IPS-18a (cell line): ENCODE measurements around the gene USP40.

Experiments used
- H3K27ac ChIP-seq: one replicate; pipeline ENCODE4 v1.5.1; 2013; ENCODE audit warnings: low read length
- H3K27me3 ChIP-seq: one replicate; pipeline ENCODE4 v1.6.1; 2013; ENCODE audit warnings: mild to moderate bottlenecking, low read length; ENCODE audit not compliant: control insufficient read depth, insufficient read depth
- H3K36me3 ChIP-seq: one replicate; pipeline ENCODE4 v1.6.1; 2013; ENCODE audit warnings: low read depth, low read length; ENCODE audit not compliant: control insufficient read depth
- H3K4me1 ChIP-seq: one replicate; pipeline ENCODE4 v1.6.1; 2013; ENCODE audit warnings: low read depth, low read length; ENCODE audit not compliant: control insufficient read depth
- H3K4me3 ChIP-seq: one replicate; pipeline ENCODE4 v1.5.1; 2013; ENCODE audit warnings: low read length
- H3K9ac ChIP-seq: one replicate; pipeline ENCODE4 v1.6.1; 2013; ENCODE audit warnings: mild to moderate bottlenecking, low read length, moderate library complexity
- H3K9me3 ChIP-seq: one replicate; pipeline ENCODE4 v1.6.1; 2013; ENCODE audit warnings: low read depth, low read length; ENCODE audit not compliant: control insufficient read depth

The USP40 gene

GRCh38 chr2:233435436-233436190 is 131.0 kb downstream of the USP40 start:
- Histone ChIP-seq H3K9ac (no peak overlapping the region), H3K4me1 (no peaks in the 10 kb centered on the region), H3K27ac (no peak overlapping the region), H3K27me3 (no peaks in the 10 kb centered on the region), H3K4me3 (no peak overlapping the region), H3K36me3 (peaks cover 6% of the 10 kb centered on the region), H3K9me3 (no peaks in the 10 kb centered on the region)

GRCh38 chr2:233434666-233435330 is 131.8 kb downstream of the USP40 start:
- Histone ChIP-seq H3K9me3 (no peaks in the 10 kb centered on the region), H3K27ac (no peak overlapping the region), H3K27me3 (no peaks in the 10 kb centered on the region), H3K4me3 (no peak overlapping the region), H3K9ac (no peak overlapping the region), H3K36me3 (peaks cover 6% of the 10 kb centered on the region), H3K4me1 (no peaks in the 10 kb centered on the region)

GRCh38 chr2:233433794-233434193 is 132.8 kb downstream of the USP40 start:
- Histone ChIP-seq H3K9me3 (no peaks in the 10 kb centered on the region), H3K4me1 (no peaks in the 10 kb centered on the region), H3K27ac (no peak overlapping the region), H3K36me3 (peaks cover 6% of the 10 kb centered on the region), H3K4me3 (no peak overlapping the region), H3K27me3 (no peaks in the 10 kb centered on the region), H3K9ac (no peak overlapping the region)

- peaks cover 6% of the 10 kb centered on the region for H3K36me3 ChIP-seq
These were observed 133.6 kb downstream of the USP40 start for GRCh38 chr2:233433029-233433428.

GRCh38 chr2:233430651-233431050 is 135.9 kb downstream of the USP40 start:
- H3K36me3 ChIP-seq, result no peaks in the 10 kb centered on the region
- H3K4me3 ChIP-seq, result no peak overlapping the region
- H3K27ac ChIP-seq, result no peak overlapping the region
- H3K9ac ChIP-seq, result no peak overlapping the region
- no peaks in the 10 kb centered on the region for H3K27me3 ChIP-seq
- no peaks in the 10 kb centered on the region for H3K9me3 ChIP-seq
- no peaks in the 10 kb centered on the region for H3K4me1 ChIP-seq

More at GRCh38 chr2:233433029-233433428, 133.6 kb downstream of the USP40 start:
- H3K9me3 ChIP-seq, result no peaks in the 10 kb centered on the region
- no peak overlapping the region for H3K27ac ChIP-seq
- H3K27me3 ChIP-seq, result no peaks in the 10 kb centered on the region
- H3K4me1 ChIP-seq, result no peaks in the 10 kb centered on the region
- no peak overlapping the region for H3K9ac ChIP-seq
- no peak overlapping the region for H3K4me3 ChIP-seq

GRCh38 chr2:233430081-233430480 is 136.5 kb downstream of the USP40 start:
- no peaks in the 10 kb centered on the region for H3K9me3 ChIP-seq
- no peaks in the 10 kb centered on the region for H3K36me3 ChIP-seq
- H3K4me1 ChIP-seq, result no peaks in the 10 kb centered on the region
- H3K4me3 ChIP-seq, result no peak overlapping the region
- H3K27ac ChIP-seq, result no peak overlapping the region
- H3K9ac ChIP-seq, result no peak overlapping the region
- H3K27me3 ChIP-seq, result no peaks in the 10 kb centered on the region

- no peak overlapping the region for H3K4me3 ChIP-seq
- H3K4me1 ChIP-seq, result no peaks in the 10 kb centered on the region
- no peaks in the 10 kb centered on the region for H3K9me3 ChIP-seq
- H3K27me3 ChIP-seq, result no peaks in the 10 kb centered on the region
- no peak overlapping the region for H3K27ac ChIP-seq
- no peaks in the 10 kb centered on the region for H3K36me3 ChIP-seq
- no peak overlapping the region for H3K9ac ChIP-seq
These were observed 137.2 kb downstream of the USP40 start for GRCh38 chr2:233429175-233429897.

- Histone ChIP-seq H3K9ac (no peak overlapping the region), H3K9me3 (no peaks in the 10 kb centered on the region), H3K27me3 (no peaks in the 10 kb centered on the region), H3K4me1 (no peaks in the 10 kb centered on the region), H3K27ac (no peak overlapping the region), H3K4me3 (no peak overlapping the region), H3K36me3 (no peaks in the 10 kb centered on the region)
These were observed 138.1 kb downstream of the USP40 start for GRCh38 chr2:233428438-233428837.

GRCh38 chr2:233428008-233428407 is 138.6 kb downstream of the USP40 start:
- no peak overlapping the region for H3K4me3 ChIP-seq
- H3K4me1 ChIP-seq, result no peaks in the 10 kb centered on the region
- no peaks in the 10 kb centered on the region for H3K9me3 ChIP-seq
- no peaks in the 10 kb centered on the region for H3K27me3 ChIP-seq
- H3K36me3 ChIP-seq, result no peaks in the 10 kb centered on the region
- no peak overlapping the region for H3K27ac ChIP-seq
- H3K9ac ChIP-seq, result no peak overlapping the region

- H3K36me3 ChIP-seq, result no peaks in the 10 kb centered on the region
- no peak overlapping the region for H3K27ac ChIP-seq
- H3K4me3 ChIP-seq, result no peak overlapping the region
- H3K27me3 ChIP-seq, result no peaks in the 10 kb centered on the region
- no peak overlapping the region for H3K9ac ChIP-seq
- no peaks in the 10 kb centered on the region for H3K9me3 ChIP-seq
- H3K4me1 ChIP-seq, result no peaks in the 10 kb centered on the region
These were observed 139.8 kb downstream of the USP40 start for GRCh38 chr2:233426619-233427342.
